ENCODE measurements around the gene DNAH11.

- TF ChIP-seq CTCF (IDR thresholded peaks at IDR 0.05) = no peak
- TF ChIP-seq POLR2A (IDR thresholded peaks at IDR 0.05) = no peak
Observed at GRCh38 chr7:21504021-21504420, 38.8 kb upstream of the DNAH11 start.
